ENCODE results near the gene HSPB6.

The HSPB6 gene

GRCh38 chr19:35739275-35740107 is 17.3 kb downstream of the HSPB6 start:
- intact Hi-C loops (cut with micrococcal nuclease) = loop anchor here (10.0 kb wide), 2 partner anchors 95 to 165 kb away; partner anchors contain the start of genes COX6B1, ETV2, HCST and NFKBID
- peaks cover 91% of the 10 kb centered on the region for H3K36me3 Mint-ChIP-seq (ENCODE audit: low read depth)
- peak overlapping the region; percentile 86 for H3K4me3 Mint-ChIP-seq
- peaks cover 58% of the 10 kb centered on the region for H3K4me1 Mint-ChIP-seq (ENCODE audit: low read depth)
- no peaks in the 10 kb centered on the region for H3K27me3 Mint-ChIP-seq
- H3K9me3 Mint-ChIP-seq = no peaks in the 10 kb centered on the region
- peak overlapping the region; percentile 99 for H3K27ac Mint-ChIP-seq

- Mint-ChIP-seq H3K27ac (no peak overlapping the region), H3K9me3 (no peaks in the 10 kb centered on the region), H3K36me3 (ENCODE audit: low read depth) (peaks cover 92% of the 10 kb centered on the region), H3K4me3 (no peak overlapping the region), H3K27me3 (no peaks in the 10 kb centered on the region), H3K4me1 (ENCODE audit: low read depth) (peaks cover 56% of the 10 kb centered on the region)
- intact Hi-C loops (cut with micrococcal nuclease) = no loop called here
These were observed 18.0 kb downstream of the HSPB6 start for GRCh38 chr19:35738887-35739229.

GRCh38 chr19:35738021-35738886 is 18.6 kb downstream of the HSPB6 start:
- Mint-ChIP-seq H3K36me3 (ENCODE audit: low read depth) (peaks cover 94% of the 10 kb centered on the region), H3K9me3 (no peaks in the 10 kb centered on the region), H3K4me1 (ENCODE audit: low read depth) (peaks cover 51% of the 10 kb centered on the region), H3K27ac (no peak overlapping the region), H3K4me3 (no peak overlapping the region), H3K27me3 (no peaks in the 10 kb centered on the region)
- intact Hi-C loops (cut with micrococcal nuclease) = no loop called here

- no peak overlapping the region for H3K27ac Mint-ChIP-seq
- no peaks in the 10 kb centered on the region for H3K27me3 Mint-ChIP-seq
- no peak overlapping the region for H3K4me3 Mint-ChIP-seq
- no peaks in the 10 kb centered on the region for H3K9me3 Mint-ChIP-seq
- peaks cover 95% of the 10 kb centered on the region for H3K36me3 Mint-ChIP-seq (ENCODE audit: low read depth)
- intact Hi-C loops (cut with micrococcal nuclease) = no loop called here
- peaks cover 43% of the 10 kb centered on the region for H3K4me1 Mint-ChIP-seq (ENCODE audit: low read depth)
These were observed 19.6 kb downstream of the HSPB6 start for GRCh38 chr19:35736913-35737886.

GRCh38 chr19:35734889-35735288 is 21.9 kb downstream of the HSPB6 start:
- no peak overlapping the region for H3K4me3 Mint-ChIP-seq
- peaks cover 100% of the 10 kb centered on the region for H3K36me3 Mint-ChIP-seq (ENCODE audit: low read depth)
- H3K27me3 Mint-ChIP-seq = no peaks in the 10 kb centered on the region
- H3K4me1 Mint-ChIP-seq (ENCODE audit: low read depth) = peaks cover 30% of the 10 kb centered on the region
- intact Hi-C loops (cut with micrococcal nuclease) = no loop called here
- no peak overlapping the region for H3K27ac Mint-ChIP-seq
- H3K9me3 Mint-ChIP-seq = no peaks in the 10 kb centered on the region

GRCh38 chr19:35734273-35734672 is 22.6 kb downstream of the HSPB6 start:
- intact Hi-C loops (cut with micrococcal nuclease) = no loop called here
- Mint-ChIP-seq H3K27ac (no peak overlapping the region), H3K27me3 (no peaks in the 10 kb centered on the region), H3K36me3 (ENCODE audit: low read depth) (peaks cover 100% of the 10 kb centered on the region), H3K4me3 (no peak overlapping the region), H3K9me3 (no peaks in the 10 kb centered on the region), H3K4me1 (ENCODE audit: low read depth) (peaks cover 24% of the 10 kb centered on the region)

- no peaks in the 10 kb centered on the region for H3K9me3 Mint-ChIP-seq
- no peak overlapping the region for H3K27ac Mint-ChIP-seq
- H3K36me3 Mint-ChIP-seq (ENCODE audit: low read depth) = peaks cover 100% of the 10 kb centered on the region
- intact Hi-C loops (cut with micrococcal nuclease) = no loop called here
- peaks cover 18% of the 10 kb centered on the region for H3K4me1 Mint-ChIP-seq (ENCODE audit: low read depth)
- H3K27me3 Mint-ChIP-seq = no peaks in the 10 kb centered on the region
- H3K4me3 Mint-ChIP-seq = no peak overlapping the region
These were observed 23.4 kb downstream of the HSPB6 start for GRCh38 chr19:35733180-35734125.

GRCh38 chr19:35732540-35733179 is 24.2 kb downstream of the HSPB6 start:
- no peaks in the 10 kb centered on the region for H3K9me3 Mint-ChIP-seq
- intact Hi-C loops (cut with micrococcal nuclease) = no loop called here
- no peaks in the 10 kb centered on the region for H3K27me3 Mint-ChIP-seq
- peaks cover 15% of the 10 kb centered on the region for H3K4me1 Mint-ChIP-seq (ENCODE audit: low read depth)
- H3K36me3 Mint-ChIP-seq (ENCODE audit: low read depth) = peaks cover 100% of the 10 kb centered on the region
- H3K27ac Mint-ChIP-seq = no peak overlapping the region
- H3K4me3 Mint-ChIP-seq = no peak overlapping the region

GRCh38 chr19:35731779-35732405 is 24.9 kb downstream of the HSPB6 start:
- no peaks in the 10 kb centered on the region for H3K9me3 Mint-ChIP-seq
- peaks cover 11% of the 10 kb centered on the region for H3K4me1 Mint-ChIP-seq (ENCODE audit: low read depth)
- intact Hi-C loops (cut with micrococcal nuclease) = no loop called here
- H3K27ac Mint-ChIP-seq = no peak overlapping the region
- no peak overlapping the region for H3K4me3 Mint-ChIP-seq
- H3K27me3 Mint-ChIP-seq = no peaks in the 10 kb centered on the region
- H3K36me3 Mint-ChIP-seq (ENCODE audit: low read depth) = peaks cover 100% of the 10 kb centered on the region

- Mint-ChIP-seq H3K36me3 (ENCODE audit: low read depth) (peaks cover 100% of the 10 kb centered on the region), H3K9me3 (no peaks in the 10 kb centered on the region), H3K4me3 (no peak overlapping the region), H3K27me3 (no peaks in the 10 kb centered on the region), H3K27ac (peak overlapping the region; percentile 7), H3K4me1 (ENCODE audit: low read depth) (peaks cover 6% of the 10 kb centered on the region)
- intact Hi-C loops (cut with micrococcal nuclease) = no loop called here
These were observed 25.5 kb downstream of the HSPB6 start for GRCh38 chr19:35731353-35731752.

GRCh38 chr19:35730326-35730725 is 26.5 kb downstream of the HSPB6 start:
- Mint-ChIP-seq H3K9me3 (no peaks in the 10 kb centered on the region), H3K36me3 (ENCODE audit: low read depth) (peaks cover 100% of the 10 kb centered on the region), H3K4me3 (no peak overlapping the region), H3K4me1 (ENCODE audit: low read depth) (peaks cover 6% of the 10 kb centered on the region), H3K27ac (no peak overlapping the region), H3K27me3 (no peaks in the 10 kb centered on the region)
- intact Hi-C loops (cut with micrococcal nuclease) = no loop called here

GRCh38 chr19:35729763-35730162 is 27.1 kb downstream of the HSPB6 start:
- Mint-ChIP-seq H3K36me3 (ENCODE audit: low read depth) (peaks cover 100% of the 10 kb centered on the region), H3K27me3 (no peaks in the 10 kb centered on the region), H3K27ac (no peak overlapping the region), H3K9me3 (no peaks in the 10 kb centered on the region), H3K4me1 (ENCODE audit: low read depth) (peaks cover 6% of the 10 kb centered on the region), H3K4me3 (no peak overlapping the region)
- intact Hi-C loops (cut with micrococcal nuclease) = no loop called here
